D721Med (cell line): ENCODE results near the gene HTR3C.

Source experiments
- DNase-seq: peaks from one replicate; pipeline ENCODE4 v3.0.0; 2011; ENCODE audit warnings: low spot score; ENCODE audit not compliant: insufficient read length
- FAIRE-seq: peaks from 2 replicates; lab custom pipeline; 2011; peaks lifted over from hg19 to GRCh38; lab: Jason Lieb, UNC
- TF ChIP-seq, protein P1 (sequence below): IDR thresholded peaks from 2 replicates; pipeline ENCODE4 v1.5.1; 2012; ENCODE audit warnings: mild to moderate bottlenecking, control low read depth; ENCODE audit not compliant: insufficient read depth; ENCODE audit errors: missing control alignments

HTR3C gene

DNA sequence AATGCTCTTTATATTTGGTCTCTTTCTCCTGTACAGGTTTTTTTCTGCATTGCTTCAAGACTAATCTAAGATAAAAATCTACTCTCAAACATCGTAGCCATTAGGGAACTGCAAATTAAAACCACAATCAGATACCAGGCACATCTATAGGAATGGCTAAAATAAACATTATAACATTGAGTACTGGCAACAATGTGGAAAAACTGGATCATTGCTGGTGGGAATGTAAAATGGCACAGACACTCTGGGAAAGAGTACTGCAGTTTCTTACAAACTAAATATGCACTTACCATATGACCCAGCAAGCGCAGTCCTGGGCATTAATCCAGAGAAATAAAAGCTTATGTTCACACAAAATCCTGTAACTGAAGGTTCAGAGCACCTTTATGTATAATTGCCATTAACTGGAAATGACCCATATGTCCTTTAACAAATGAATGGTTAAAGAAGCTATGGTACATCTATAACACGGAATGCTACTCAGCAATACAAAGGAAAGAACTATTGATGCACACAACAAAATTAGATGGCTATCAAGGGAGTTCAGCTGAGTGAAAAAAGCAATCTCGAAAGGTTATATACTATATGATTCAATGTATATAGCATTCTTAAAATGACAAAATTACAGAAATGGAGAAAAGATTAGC, 41.5 kb upstream of the HTR3C start:
- TF ChIP-seq, protein P1, sequence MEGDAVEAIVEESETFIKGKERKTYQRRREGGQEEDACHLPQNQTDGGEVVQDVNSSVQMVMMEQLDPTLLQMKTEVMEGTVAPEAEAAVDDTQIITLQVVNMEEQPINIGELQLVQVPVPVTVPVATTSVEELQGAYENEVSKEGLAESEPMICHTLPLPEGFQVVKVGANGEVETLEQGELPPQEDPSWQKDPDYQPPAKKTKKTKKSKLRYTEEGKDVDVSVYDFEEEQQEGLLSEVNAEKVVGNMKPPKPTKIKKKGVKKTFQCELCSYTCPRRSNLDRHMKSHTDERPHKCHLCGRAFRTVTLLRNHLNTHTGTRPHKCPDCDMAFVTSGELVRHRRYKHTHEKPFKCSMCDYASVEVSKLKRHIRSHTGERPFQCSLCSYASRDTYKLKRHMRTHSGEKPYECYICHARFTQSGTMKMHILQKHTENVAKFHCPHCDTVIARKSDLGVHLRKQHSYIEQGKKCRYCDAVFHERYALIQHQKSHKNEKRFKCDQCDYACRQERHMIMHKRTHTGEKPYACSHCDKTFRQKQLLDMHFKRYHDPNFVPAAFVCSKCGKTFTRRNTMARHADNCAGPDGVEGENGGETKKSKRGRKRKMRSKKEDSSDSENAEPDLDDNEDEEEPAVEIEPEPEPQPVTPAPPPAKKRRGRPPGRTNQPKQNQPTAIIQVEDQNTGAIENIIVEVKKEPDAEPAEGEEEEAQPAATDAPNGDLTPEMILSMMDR = no peak
- DNase-seq (no peak), FAIRE-seq (no peak)

DNA sequence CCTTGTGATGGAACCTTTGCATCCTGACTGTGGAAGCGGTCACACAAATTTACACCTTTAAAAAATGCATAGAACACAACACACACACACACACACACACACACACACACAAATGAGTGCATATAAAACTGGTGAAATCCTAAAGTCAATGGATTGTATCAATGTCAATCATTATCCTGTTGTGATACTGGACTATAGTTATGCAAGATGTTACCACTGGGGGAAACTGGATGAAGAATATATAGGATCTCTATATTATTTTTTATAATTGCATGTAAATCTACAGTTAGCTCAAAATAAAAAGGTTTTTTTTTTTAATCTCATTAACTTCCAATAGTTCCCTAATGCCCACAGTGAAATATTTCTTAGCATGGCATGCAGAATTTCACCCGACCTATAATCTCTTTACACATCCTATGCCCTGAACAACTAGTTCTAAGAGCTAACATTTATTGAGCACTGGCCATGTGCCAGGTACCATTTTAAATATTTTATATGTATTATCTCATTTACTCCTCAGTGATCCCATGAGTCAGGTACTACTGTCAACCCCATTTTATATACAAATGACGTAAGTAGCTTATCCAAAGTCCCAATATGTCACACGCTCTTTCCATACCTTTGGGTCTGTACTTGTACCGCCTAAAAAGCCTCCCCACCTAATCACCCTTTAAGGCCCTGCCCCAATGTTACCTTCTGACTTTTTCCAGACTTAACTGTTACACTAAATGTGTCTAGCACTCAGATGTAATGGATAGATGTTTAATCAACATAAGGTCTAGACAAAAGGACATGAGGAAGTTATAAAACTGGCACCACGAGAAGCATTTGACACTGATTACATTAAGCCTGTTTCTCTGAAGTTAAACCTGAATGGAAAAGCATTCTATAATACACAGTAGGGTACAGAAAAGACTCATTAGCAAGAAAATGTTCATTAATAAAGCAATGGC, 40.6 kb upstream of the HTR3C start:
- TF ChIP-seq, protein P1 = no peak
- no peak for DNase-seq
- no peak for FAIRE-seq

DNA sequence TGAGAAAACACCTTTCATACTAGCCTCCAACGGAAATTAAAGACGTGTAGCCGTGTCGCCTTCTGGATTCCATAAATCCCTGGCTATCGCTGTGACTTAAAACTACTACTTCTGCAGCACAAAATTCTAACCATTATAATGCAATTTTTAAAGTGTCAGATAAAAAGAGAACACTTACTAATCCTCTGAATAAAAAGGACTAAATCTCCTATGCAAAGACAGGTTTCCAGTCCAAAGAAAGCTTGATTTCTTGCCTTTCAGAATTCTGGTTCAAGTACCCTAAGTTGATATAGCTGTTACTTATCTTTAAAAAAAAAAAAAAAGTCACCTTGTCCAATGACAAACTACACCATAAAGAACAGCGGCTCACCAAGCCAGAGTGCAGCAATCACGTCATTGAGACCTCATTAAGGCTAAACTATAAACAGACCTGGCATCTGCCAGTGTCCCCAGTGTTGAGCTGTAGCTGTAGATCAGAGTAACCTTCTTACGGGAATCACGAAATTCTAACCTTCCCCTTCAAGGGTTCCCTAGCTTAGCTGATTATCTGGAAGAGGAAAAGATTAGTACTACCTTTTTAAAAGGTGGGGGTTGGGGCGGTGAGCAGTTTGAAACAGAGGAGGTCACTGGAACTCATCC, 37.3 kb upstream of the HTR3C start:
- TF ChIP-seq, protein P1 = no peak
- no peak for DNase-seq
- FAIRE-seq = no peak

DNA sequence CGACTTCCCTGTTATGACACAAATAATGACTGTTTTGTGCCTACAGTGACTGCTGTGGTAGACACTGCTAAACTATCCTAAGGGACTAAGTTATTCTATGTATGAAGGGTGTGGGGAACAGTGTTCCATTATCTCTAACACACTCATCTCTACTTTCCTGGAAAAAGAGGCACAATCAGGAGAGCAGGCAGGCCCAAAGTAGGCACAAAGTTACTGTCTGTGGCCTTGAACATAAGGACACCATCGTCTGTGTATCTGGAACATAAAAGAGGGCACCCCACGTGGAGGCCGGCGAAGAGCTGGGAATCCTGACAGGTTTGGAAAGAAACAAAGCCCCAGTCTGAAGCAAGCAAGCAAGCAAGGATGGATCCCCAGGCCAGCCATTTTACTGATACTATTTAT, 36.7 kb upstream of the HTR3C start:
- TF ChIP-seq, protein P1 = no peak
- FAIRE-seq (no peak), DNase-seq (no peak)

DNA sequence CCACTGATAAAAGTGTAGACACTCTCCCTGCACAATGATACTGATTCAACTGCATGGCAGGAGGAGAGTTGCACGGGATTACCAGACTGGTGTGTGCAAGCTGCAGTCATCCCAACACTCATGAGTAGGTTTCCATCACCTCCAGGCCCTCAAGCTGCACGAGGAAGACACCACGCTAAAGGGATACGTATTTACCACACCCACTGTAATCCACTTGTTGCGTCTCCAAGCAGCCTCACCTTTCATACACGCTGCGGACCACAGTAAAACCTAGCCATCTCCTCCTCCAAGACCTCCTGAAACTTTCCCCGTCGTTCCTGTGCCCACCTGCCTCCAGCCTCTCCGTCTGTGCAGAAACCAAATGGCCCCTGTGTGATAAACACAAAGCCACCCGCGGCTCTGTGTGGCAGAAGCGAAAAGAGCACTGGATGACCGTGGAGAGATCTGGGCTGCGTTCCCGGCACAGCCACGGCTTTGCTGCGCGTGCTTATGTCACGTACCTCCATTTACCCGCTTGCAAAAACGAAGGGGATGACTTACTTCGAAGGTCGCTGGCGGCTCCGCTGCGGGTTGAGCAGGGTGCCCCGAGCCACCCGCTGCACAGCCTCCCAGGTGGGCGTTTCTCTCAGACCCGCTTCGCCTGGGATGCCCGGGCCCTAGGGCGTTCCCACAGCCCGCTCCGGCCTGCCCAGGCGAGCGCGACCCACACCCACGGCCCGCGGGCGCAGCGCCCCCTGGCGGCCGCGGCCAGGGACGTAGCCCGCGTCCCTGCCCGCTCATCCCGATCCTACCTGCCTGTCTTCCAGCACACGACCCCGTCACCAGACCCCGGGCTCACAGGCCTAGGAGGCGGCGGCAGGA, 35.8 kb upstream of the HTR3C start:
- TF ChIP-seq, protein P1 = peak; percentile 70
- DNase-seq (peak; percentile 39), FAIRE-seq (no peak)

DNA sequence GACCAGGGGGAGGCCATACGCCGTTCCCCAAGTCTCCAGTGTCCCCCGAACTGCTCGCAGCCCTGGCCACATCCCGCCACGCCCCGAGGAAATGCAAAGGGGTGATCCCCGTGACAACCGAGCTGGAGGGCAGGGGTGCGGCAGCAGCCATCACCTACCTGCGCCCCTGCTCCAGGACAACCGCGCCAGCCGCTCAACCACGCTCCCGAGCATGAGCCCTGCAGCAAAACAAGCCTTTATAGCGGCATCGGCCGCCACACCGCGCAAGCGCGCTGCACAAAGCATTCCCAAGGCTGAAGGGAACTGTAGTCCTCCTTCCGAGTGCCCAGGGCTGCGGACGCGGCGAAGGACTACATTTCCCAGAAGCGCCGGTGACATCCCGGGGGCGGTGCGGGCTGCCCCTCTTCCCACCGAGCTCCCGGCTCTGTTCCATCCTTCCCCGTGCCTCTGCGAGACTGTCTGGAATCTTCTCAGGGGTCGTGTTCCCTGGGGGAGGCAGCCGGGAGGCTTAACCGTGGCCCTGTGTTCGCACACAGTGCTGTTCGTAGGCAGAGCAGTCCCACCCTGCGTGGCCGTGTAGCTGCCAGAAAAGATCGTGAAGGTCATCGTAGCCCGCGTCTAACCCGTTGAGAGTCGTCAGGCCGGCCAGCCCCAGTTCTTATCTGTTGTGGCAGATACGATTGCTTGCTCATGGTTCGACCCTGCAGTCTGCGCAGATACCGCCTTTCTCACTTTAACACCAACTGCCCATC, 35.0 kb upstream of the HTR3C start, which contains the start of gene ABCC5:
Gene ABCC5, minus strand, starts transcription at position 213 of the 752 bp plus-strand sequence. CDS start 3,492 bp downstream, outside the sequence.
- DNase-seq = peak; percentile 63
- FAIRE-seq = no peak
- TF ChIP-seq, protein P1 = no peak
